K562 (cell line): ENCODE results near the gene TSGA10. TPM values are rescaled to one million over a fixed set of nuclear protein-coding genes. Genes with fewer than 3 reads are reported as not detected.

ENCODE experiments used
- ARID1B ChIP-seq: fragments of 450-650 bp; IDR thresholded peaks from 2 replicates; pipeline ENCODE4 v1.6.1; 2016; ENCODE audit warnings: antibody characterized with exemption, mild to moderate bottlenecking, inconsistent platforms
- ASH1L ChIP-seq: fragments of 450-650 bp; IDR thresholded peaks from 2 replicates; pipeline ENCODE4 v1.6.1; 2018; ENCODE audit warnings: borderline replicate concordance, mild to moderate bottlenecking, low read depth; ENCODE audit not compliant: partially characterized antibody
- BCL6 ChIP-seq: fragments of 250-450 bp; sonication (Bioruptor Pico); IDR thresholded peaks from 2 replicates; pipeline ENCODE4 v1.4.0; 2020
- COPS2 ChIP-seq: fragments of 450-650 bp; conservative IDR thresholded peaks from 2 replicates; pipeline ENCODE4 v1.6.1; 2016; ENCODE audit warnings: mild to moderate bottlenecking, moderate library complexity
- FOXJ3 ChIP-seq: sonication (generic); formaldehyde crosslinking; IDR thresholded peaks from 2 replicates; pipeline ENCODE4 v1.4.0; 2020; ENCODE audit warnings: mild to moderate bottlenecking, missing genetic modification reagents
- KLF10 ChIP-seq: fragments of 250-450 bp; sonication (Bioruptor Pico); IDR thresholded peaks from 2 replicates; pipeline ENCODE4 v1.6.1; 2021; ENCODE audit warnings: matching md5 sums
- MAZ ChIP-seq, 2 experiments: fragments of 450-650 bp in 1 of 2; sonication (generic) in 1 of 2; formaldehyde crosslinking; IDR thresholded peaks in 1 of 2; conservative IDR thresholded peaks in 1 of 2; 2 replicates each; pipeline versions ENCODE4 v1.4.0 to v1.5.0; 2020; ENCODE audit warnings: mild to moderate bottlenecking in 1 of 2, missing genetic modification reagents in 1 of 2
- MEF2D ChIP-seq: conservative IDR thresholded peaks from 2 replicates; pipeline ENCODE4 v1.6.1; 2016; ENCODE audit warnings: low read depth, missing genetic modification characterization, missing compliant biosample characterization
- MYC ChIP-seq, 2 experiments: fragments of 250-450 bp in 1 of 2; sonication (Bioruptor Pico) in 1 of 2; IDR thresholded peaks; 2 replicates each; pipeline versions ENCODE4 v1.5.1 to v1.6.1; 2012 to 2021; ENCODE audit warnings: low read depth in 2 of 2, borderline replicate concordance in 1 of 2, improper control_type of control experiment in 1 of 2, low read length in 1 of 2, mild to moderate bottlenecking in 1 of 2, moderate library complexity in 1 of 2
- RFX1 ChIP-seq: fragments of 450-650 bp; IDR thresholded peaks from 2 replicates; pipeline ENCODE4 v1.6.1; 2016; ENCODE audit warnings: mild to moderate bottlenecking, moderate library complexity
- ZNF140 ChIP-seq: fragments of 250-450 bp; sonication (Bioruptor Pico); IDR thresholded peaks from 2 replicates; pipeline ENCODE4 v1.8.0; 2021; ENCODE audit warnings: moderate library complexity, mild to moderate bottlenecking, inconsistent platforms
- ZNF408 ChIP-seq: fragments of 250-450 bp; sonication (Bioruptor Pico); IDR thresholded peaks from 2 replicates; pipeline ENCODE4 v1.4.0; 2020; ENCODE audit warnings: low read depth, mild to moderate bottlenecking, moderate library complexity
- ZNF561 ChIP-seq: fragments of 450-650 bp; formaldehyde crosslinking; conservative IDR thresholded peaks from 2 replicates; pipeline ENCODE4 v1.4.0; 2020; ENCODE audit warnings: mild to moderate bottlenecking, moderate library complexity
- ZNF785 ChIP-seq: fragments of 250-450 bp; sonication (Bioruptor Pico); IDR thresholded peaks from 2 replicates; pipeline ENCODE4 v1.4.0; 2020; ENCODE audit warnings: mild to moderate bottlenecking
- polyA plus RNA-seq, 8 experiments: library from polyadenylated mRNA; depleted of rRNA in 4 of 8; stranded (reverse) in 5 of 8; unstranded in 3 of 8; fragments of >200 nt; fragmentation: Nextera tagmentation in 2 of 8; fragmentation: Illumina TruSeq in 1 of 8; extraction: Ambion mirVana in 2 of 8; extraction: Trizol in 1 of 8; gene quantifications; 2 replicates each; pipeline versions ENCODE4 v1.2.1 to v1.2.3, GENCODE V29; 2011 to 2014; ENCODE audit warnings: inconsistent platforms in 1 of 8, missing spikeins in 1 of 8
- total RNA-seq, 7 experiments: library from RNA; depleted of rRNA in 6 of 7; stranded (reverse); fragments of >200 nt in 6 of 7; fragmentation: Illumina TruSeq in 2 of 7; extraction: Trizol in 2 of 7; gene quantifications; 2 replicates each; pipeline versions ENCODE4 v1.2.1 to v1.2.3, GENCODE V29; 2011 to 2021; ENCODE audit warnings: low replicate concordance in 1 of 7
- TF ChIP-seq, protein P1 (sequence below): fragments of 450-650 bp; IDR thresholded peaks from 2 replicates; pipeline ENCODE4 v1.6.1; 2018; ENCODE audit warnings: mild to moderate bottlenecking, low read depth; ENCODE audit not compliant: partially characterized antibody
- TF ChIP-seq, protein P2 (sequence below): fragments of 250-450 bp; sonication (Bioruptor Pico); IDR thresholded peaks from 2 replicates; pipeline ENCODE4 v1.5.0; 2021
- TF ChIP-seq, protein P3 (sequence below), 2 experiments: fragments of 450-650 bp; conservative IDR thresholded peaks; 2 replicates each; pipeline ENCODE4 v1.6.1; 2017; ENCODE audit warnings: mild to moderate bottlenecking in 2 of 2, moderate library complexity in 2 of 2
- TF ChIP-seq, protein P4 (sequence below): fragments of 200-400 bp; formaldehyde crosslinking; IDR thresholded peaks from 2 replicates; pipeline ENCODE4 v1.6.1; 2017; ENCODE audit warnings: mild to moderate bottlenecking, low read depth, low read length, moderate library complexity
- TF ChIP-seq, protein P5 (sequence below): fragments of 450-650 bp; IDR thresholded peaks from 2 replicates; pipeline ENCODE4 v1.7.0; 2016; ENCODE audit warnings: borderline replicate concordance

Gene TSGA10
- total and polyA plus RNA-seq, 9 of the 15 experiments (the other 6 are each of a cell fraction or from before 2014, with no cell fraction given): 2.1 to 11.3 (median 3.2) TPM

DNA sequence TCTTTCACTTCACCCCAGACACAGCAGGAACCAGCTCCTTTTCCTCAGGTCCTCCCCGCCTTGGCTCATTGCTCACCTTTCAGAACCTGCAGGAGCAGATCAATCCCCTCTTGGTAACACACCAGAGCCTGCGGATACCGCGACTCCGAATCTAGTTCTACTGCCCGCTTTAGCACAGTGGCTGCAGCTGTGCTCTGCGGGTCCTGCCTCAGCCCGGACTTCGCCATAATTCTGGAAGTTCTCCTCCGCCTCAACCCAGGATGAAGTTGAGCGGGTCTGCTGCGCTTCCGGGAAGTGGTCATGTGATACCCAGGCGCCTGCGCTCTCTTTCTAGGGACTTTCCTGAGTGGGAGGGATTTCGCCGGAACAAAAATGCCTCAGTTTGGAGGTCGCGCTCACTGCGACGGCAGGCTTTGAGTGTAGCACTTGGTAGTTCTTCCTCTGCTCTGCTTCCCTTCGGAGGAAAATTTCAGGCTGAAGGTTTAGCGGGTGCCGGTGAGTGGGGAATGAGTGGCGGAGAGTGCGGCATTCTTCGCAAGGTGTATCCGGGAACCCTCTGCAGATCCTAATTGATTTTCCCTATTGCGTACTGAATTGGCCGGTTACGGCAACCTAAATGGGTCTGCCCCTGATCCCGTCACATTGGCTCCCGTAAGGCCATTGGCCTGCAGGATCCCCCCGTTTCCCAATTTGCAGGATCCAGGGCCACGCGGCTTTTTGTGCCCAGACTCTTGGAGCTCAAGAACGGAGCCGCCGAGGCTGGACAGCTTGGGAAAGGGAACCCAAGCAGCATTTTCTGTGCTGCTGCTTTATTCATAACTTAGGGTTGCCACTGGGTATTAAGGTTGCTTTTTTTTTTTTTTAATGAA is 26.2 kb upstream of the TSGA10 start, which contains the start of the genes MITD1 and MRPL30 (continued):
- TF ChIP-seq, protein P1, sequence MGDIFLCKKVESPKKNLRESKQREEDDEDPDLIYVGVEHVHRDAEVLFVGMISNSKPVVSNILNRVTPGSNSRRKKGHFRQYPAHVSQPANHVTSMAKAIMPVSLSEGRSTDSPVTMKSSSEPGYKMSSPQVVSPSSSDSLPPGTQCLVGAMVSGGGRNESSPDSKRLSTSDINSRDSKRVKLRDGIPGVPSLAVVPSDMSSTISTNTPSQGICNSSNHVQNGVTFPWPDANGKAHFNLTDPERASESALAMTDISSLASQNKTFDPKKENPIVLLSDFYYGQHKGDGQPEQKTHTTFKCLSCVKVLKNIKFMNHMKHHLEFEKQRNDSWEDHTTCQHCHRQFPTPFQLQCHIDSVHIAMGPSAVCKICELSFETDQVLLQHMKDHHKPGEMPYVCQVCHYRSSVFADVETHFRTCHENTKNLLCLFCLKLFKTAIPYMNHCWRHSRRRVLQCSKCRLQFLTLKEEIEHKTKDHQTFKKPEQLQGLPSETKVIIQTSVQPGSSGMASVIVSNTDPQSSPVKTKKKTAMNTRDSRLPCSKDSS: no peak
- no peak for TF ChIP-seq BCL6 (CRISPR knock-in tag)
- TF ChIP-seq MAZ (CRISPR knock-in tag; conservative IDR thresholded peaks at IDR 0.05 in 1 of 2, IDR thresholded peaks at IDR 0.05 in 1 of 2): peak; percentile 69 to 88; a peak in 3 of 4 replicates
- peak; percentile 85 for TF ChIP-seq MYC (IDR thresholded peaks at IDR 0.05; ENCODE audit: low read depth, low read length)
- TF ChIP-seq MYC (CRISPR knock-in tag; IDR thresholded peaks at IDR 0.05; ENCODE audit: borderline replicate concordance, low read depth): no peak
- TF ChIP-seq ZNF140: no peak
- TF ChIP-seq FOXJ3 (CRISPR knock-in tag): no peak
- TF ChIP-seq, protein P2, sequence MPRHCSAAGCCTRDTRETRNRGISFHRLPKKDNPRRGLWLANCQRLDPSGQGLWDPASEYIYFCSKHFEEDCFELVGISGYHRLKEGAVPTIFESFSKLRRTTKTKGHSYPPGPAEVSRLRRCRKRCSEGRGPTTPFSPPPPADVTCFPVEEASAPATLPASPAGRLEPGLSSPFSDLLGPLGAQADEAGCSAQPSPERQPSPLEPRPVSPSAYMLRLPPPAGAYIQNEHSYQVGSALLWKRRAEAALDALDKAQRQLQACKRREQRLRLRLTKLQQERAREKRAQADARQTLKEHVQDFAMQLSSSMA: no peak
- no peak for TF ChIP-seq ZNF785
- no peak for TF ChIP-seq ZNF408
- peak; percentile 59 for TF ChIP-seq ASH1L
- TF ChIP-seq, protein P3, sequence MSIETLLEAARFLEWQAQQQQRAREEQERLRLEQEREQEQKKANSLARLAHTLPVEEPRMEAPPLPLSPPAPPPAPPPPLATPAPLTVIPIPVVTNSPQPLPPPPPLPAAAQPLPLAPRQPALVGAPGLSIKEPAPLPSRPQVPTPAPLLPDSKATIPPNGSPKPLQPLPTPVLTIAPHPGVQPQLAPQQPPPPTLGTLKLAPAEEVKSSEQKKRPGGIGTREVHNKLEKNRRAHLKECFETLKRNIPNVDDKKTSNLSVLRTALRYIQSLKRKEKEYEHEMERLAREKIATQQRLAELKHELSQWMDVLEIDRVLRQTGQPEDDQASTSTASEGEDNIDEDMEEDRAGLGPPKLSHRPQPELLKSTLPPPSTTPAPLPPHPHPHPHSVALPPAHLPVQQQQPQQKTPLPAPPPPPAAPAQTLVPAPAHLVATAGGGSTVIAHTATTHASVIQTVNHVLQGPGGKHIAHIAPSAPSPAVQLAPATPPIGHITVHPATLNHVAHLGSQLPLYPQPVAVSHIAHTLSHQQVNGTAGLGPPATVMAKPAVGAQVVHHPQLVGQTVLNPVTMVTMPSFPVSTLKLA (conservative IDR thresholded peaks at IDR 0.05): peak; percentile 79 to 89
- TF ChIP-seq ZNF561 (CRISPR knock-in tag): no peak
- TF ChIP-seq, protein P4, sequence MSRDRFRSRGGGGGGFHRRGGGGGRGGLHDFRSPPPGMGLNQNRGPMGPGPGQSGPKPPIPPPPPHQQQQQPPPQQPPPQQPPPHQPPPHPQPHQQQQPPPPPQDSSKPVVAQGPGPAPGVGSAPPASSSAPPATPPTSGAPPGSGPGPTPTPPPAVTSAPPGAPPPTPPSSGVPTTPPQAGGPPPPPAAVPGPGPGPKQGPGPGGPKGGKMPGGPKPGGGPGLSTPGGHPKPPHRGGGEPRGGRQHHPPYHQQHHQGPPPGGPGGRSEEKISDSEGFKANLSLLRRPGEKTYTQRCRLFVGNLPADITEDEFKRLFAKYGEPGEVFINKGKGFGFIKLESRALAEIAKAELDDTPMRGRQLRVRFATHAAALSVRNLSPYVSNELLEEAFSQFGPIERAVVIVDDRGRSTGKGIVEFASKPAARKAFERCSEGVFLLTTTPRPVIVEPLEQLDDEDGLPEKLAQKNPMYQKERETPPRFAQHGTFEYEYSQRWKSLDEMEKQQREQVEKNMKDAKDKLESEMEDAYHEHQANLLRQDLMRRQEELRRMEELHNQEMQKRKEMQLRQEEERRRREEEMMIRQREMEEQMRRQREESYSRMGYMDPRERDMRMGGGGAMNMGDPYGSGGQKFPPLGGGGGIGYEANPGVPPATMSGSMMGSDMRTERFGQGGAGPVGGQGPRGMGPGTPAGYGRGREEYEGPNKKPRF: no peak
- TF ChIP-seq MEF2D (tag): no peak
- TF ChIP-seq RFX1: no peak
- TF ChIP-seq, protein P5, sequence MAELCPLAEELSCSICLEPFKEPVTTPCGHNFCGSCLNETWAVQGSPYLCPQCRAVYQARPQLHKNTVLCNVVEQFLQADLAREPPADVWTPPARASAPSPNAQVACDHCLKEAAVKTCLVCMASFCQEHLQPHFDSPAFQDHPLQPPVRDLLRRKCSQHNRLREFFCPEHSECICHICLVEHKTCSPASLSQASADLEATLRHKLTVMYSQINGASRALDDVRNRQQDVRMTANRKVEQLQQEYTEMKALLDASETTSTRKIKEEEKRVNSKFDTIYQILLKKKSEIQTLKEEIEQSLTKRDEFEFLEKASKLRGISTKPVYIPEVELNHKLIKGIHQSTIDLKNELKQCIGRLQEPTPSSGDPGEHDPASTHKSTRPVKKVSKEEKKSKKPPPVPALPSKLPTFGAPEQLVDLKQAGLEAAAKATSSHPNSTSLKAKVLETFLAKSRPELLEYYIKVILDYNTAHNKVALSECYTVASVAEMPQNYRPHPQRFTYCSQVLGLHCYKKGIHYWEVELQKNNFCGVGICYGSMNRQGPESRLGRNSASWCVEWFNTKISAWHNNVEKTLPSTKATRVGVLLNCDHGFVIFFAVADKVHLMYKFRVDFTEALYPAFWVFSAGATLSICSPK: no peak
- TF ChIP-seq COPS2: no peak
- TF ChIP-seq ARID1B: peak; percentile 22; the same call in 1 of the 2 replicates
- TF ChIP-seq KLF10: no peak
